ENCODE data around the gene SCN9A.
"Not testable (repeated sequence)": the region's sequence is repeated elsewhere in the genome, so short reads cannot be mapped to it uniquely, and the experiment has no call there.

Gene SCN9A

DNA sequence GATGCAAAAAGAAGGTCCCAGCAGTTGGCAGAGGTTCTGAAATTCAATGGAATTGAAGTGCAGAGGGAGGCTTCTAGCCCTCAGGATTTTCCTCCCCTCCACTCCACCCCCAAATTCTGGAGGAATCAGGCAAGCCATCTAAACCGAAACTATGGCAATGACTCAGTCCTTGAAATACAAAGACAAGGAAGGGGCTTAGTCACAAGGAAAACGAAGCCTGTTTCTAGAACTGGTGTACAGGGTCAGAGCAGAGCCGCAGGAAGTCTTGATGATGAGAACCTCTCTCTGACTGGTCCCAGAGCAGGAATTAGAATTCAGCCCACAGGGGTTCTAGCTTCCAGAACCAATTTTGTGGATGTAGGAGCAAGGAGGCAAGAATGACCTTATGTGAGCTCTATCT, 136.2 kb downstream of the SCN9A start:
- FAIRE-seq, result no peak

DNA sequence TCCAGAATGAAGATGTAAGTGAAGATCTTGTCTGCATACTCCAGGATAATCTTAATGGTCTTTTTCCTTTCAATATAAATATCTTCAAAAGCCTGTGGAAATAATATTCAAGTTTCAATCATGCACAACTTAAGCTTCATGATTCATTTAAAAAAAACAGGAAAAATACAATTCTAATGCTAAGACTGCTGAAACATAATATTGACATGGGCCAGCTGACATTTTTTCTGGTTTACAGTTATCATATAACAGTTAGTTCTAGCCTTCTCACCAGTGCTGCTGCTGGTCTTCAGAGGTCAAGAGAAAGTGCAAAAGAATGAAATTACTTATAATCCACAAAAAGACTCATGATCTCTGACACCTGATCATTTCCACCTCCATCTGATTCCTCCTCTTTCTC, 137.6 kb downstream of the SCN9A start:
- FAIRE-seq, result no peak

DNA sequence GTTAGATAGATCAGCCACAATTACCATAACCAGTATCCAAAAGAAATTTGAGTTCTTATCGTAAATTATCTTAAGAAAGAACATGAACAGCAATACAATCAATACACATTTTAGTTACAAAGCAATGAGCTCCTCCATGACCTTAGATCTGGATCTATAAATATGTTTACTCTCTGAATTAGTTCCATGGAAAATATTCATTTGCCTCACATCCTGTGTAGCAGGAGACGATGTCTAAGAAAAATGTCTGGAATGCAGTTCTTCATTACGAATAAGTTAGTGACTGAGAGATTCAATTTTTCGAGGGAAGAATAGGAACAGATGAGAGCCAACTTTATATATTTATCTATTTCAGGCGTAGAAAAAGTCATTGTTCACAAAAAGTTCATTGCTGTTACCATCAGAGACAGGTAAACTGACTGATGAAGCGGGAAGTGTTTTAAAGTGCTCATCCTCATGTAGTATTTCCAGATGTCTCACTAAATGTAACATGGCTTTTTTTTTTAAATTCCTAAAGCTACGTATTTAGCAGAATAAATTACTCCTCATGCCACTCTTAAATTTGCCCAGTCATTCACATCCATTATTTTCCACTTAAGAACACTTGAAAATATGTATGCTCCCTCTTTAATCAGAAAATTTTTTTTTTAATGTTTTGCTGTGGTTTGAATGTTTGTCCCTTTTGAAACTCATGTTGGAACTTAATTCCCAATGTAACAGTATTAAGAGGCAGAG, 141.5 kb downstream of the SCN9A start:
- no peak for FAIRE-seq

DNA sequence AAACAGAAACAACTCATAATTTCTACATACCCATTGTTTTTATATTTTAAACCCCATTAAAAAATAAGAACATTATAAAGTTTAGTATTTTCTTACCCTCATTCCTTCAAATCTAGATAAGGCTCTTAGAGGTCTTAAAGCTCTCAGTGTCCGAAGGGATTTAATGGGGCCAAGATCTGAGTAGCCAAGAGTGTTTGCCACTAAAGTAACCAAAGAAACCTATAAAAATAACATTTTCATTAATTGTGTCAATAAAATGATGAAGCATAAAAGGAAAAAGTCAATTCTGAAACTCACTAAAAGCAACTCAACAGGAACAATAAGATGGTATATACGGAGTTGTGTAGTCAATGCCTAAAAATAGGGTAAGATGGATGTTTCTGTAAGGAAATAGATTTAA, 142.5 kb downstream of the SCN9A start:
- FAIRE-seq, result no peak

DNA sequence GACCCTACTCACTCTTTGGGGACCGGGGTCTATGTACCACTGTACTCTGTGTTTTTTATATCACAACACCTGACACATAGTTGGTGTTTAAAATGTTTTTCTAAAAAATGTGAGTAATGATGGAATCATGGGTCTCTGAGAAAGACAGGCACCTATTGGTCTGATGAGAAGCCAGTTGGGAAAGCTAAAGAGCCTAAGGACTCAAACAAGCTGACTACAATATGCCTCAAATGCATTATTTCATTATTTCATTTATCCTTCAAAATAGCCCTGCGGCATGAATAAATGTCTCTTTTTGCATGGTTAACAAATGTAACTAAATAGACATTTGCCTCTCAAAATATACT, 145.0 kb downstream of the SCN9A start:
- no peak for FAIRE-seq

DNA sequence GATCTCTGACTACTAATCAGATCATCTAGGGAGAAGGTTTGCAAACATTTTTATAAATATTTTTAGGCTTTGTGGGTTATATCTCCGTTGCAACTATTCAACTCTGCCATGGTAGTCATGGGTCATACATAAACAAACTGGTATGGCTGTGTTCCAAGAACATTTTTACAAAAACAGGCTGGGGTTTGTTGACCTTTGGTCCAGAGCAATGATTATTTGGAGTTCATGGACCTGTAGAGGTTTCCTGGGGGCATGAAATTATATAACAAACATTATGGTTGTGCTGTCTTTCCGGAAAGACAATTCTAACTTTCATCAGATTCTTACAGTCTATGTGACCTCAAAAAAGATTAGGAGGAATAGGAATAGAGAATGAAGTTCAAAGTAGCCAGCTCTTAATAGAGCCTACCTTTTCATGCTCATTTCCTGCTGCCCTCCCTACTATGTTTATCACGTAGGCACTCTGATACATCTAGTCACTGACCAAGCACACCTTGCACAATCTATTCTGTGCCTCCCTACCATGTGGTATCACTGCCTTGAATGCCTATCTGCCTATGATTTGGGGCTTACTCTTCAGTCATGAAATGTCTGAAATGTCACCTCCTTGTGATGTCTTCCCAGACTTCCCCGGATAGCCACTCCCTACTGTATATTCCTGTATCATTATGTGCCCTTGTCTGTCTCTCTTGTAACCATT, 145.6 kb downstream of the SCN9A start:
- no peak for FAIRE-seq

DNA sequence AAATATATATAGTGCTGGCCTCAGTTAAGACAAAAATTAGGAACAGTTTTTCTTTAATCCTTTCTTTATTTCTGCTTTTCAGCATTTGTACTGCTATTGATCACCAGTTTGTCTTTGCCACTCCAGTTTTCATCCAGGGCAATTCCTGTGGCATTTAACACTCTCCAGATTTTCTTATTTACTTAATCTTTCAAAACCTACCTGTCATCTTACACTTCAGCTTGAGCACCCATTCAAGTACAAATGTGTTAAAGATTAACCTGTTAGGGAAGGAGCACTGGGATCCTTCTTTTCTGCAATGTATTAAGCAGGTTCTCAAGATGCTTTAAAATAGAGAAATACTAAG, 146.1 kb downstream of the SCN9A start:
- no peak for FAIRE-seq

DNA sequence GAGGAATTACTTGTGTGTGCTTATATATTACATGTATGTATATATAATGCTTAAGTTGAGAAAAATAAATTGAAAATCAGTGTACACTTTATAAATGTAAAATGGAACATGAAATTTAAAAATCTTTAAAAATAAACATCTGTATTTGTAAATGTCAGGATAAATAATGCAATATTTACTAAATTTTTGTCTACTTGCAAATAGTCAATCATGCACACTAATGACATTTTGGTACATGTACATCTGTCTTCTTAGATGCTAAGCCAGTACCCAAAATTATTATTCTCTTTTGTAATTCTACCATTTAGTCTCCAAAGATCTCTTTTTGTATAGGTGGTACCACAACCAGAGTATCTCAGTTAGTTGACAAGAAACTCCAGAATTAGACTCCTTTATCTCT, 151.5 kb downstream of the SCN9A start:
- FAIRE-seq, result no peak

DNA sequence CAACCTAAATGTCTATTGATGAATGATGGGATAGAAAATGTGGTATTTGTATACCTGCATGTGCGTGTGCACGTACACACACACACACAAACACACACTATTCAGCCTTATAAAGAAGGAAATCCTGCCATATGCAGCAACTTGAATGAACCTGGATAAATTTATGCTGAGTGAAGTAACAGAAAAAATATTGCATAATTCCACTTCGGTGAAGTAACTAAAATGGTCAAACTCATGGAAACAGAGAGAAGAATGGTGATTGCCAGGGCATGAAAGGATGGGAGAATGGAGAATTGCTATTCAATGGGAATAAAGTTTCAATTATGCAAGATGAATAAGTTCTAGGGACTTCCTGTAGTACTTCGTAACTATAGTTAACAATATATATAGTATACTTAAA, 152.4 kb downstream of the SCN9A start:
- no peak for FAIRE-seq

DNA sequence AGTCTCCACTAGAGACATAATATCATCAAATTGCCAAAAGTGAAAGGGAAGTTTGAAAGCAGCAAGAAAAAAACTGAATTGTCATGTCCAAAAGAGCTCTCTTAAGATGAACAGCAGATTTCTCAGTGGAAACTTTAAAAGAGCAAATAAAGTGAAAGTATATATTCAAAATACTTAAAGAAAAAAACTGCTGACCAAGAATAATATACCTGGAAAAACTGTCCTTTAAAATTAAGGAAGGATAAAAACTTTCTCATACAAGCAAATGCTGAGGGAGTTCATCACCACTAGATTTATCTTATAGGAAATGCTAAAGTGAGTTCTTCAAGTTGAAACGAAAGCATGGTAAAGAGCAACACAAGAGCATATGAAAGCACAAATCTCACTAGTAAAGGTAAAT, 164.7 kb downstream of the SCN9A start:
- FAIRE-seq, result no peak

DNA sequence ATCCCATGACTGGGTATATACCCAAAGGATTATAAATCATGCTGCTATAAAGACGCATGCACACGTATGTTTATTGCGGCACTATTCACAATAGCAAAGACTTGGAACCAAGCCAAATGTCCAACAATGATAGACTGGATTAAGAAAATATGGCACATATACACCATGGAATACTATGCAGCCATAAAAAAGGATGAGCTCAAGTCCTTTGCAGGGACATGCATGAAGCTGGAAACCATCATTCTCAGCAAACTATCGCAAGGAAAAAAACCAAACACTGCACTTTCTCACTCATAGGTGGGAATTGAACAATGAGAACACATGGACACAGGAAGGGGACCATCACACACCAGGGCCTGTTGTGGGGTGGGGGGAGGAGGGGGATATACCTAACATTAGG, 165.8 kb downstream of the SCN9A start:
- not testable (repeated sequence) for FAIRE-seq

DNA sequence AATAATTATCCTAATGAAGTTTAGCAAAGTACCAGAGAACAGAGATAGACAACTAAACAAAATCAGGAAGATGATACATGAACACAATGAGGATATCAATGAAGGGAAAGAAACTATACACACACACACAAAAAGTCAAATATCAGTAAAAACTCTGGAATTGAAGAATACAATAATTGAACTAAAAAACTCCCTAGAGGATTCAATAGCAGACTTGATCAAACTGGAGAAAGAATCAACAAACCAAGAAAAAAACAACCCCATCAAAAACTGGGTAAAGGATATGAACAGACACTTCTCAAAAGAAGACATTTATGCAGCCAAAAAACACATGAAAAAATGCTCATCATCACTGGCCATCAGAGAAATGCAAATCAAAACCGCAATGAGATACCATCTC, 166.4 kb downstream of the SCN9A start:
- not testable (repeated sequence) for FAIRE-seq

DNA sequence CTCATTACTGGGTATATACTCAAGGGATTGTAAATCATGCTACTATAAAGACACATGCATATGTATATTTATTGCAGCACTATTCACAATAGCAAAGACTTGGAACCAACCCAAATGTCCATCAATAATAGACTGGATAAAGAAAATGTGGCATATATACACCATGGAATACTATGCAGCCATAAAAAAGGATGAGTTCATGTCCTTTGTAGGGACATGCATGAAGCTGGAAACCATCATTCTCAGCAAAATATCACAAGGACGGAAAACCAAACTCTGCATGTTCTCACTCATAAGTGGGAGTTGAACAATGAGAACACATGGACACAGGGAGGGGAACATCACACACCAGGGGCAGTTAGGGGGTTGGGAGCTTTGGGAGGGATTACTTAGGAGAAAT, 169.6 kb downstream of the SCN9A start:
- FAIRE-seq, result not testable (repeated sequence)

DNA sequence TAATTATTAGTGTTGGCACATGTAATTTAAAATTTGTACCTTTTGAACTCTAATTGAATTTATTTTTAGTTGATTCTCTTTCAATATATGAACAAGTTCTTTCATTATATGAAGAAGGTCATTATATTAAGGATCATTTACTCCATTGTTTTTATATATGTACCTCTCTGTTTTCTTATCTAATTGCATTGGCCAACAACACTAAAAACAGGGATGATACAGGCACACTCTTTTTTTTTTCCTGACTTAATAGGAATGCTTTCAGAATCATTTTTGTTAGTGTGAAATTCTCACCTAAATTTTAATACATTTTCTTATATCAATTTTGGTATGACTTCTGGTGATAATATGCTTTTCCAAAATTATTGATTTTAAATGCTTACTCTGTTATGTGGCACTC, 173.0 kb downstream of the SCN9A start:
- no peak for FAIRE-seq

DNA sequence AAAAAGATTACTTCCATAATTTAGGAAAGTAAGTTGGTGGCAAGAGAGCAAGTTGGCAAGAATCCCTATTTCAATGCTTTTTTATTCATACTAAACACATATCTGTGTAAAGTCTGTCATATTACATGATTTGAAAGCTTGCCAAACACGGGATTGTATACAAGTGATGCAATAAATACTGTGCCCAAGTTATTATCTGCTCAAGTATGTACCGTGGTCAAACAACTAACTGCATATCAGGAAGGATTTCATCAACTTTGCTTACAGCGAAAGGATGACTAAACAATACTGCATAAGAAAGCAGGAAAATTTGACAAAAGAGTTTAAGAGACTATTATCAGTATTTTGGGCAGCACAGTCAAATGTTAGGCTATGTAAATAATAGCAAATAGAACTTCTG, 178.3 kb downstream of the SCN9A start:
- no peak for FAIRE-seq

DNA sequence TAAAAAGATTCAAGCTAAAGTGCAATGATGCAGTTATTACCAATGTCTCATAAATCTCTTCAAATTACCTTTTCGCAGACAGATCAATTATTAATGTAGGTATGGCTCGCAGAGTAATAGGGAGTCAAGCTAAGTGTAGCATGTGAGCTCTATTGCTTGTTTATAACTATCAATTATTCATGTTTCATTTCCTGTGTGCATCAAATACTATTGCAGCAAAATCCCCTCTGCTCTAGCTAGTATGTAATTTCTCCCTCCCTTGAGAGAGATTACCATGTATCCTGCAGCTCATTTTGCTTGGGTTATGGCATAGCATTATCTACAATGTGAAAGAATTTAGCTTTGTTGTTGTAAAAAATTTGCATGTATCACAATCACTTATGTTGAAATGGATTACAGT, 182.3 kb downstream of the SCN9A start:
- no peak for FAIRE-seq

DNA sequence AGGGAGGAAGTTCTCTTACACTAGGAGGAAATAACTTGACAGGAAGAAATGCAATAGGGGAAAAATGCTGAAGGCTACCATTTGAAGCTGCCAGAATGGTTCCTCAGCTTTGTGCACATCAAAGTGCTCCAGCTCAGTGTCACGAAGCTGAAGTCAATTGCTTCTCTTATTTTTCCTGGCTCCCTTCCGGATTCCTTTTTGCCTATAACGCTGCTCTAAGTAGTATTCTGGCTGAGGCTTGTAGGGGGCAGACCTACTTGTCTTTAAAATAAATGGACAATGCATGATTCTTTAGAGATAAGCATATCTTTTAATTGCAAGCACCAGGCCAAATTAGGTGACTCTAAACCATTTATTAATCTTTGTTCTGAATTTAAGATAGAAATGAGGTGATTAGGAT, 187.7 kb downstream of the SCN9A start:
- no peak for FAIRE-seq

DNA sequence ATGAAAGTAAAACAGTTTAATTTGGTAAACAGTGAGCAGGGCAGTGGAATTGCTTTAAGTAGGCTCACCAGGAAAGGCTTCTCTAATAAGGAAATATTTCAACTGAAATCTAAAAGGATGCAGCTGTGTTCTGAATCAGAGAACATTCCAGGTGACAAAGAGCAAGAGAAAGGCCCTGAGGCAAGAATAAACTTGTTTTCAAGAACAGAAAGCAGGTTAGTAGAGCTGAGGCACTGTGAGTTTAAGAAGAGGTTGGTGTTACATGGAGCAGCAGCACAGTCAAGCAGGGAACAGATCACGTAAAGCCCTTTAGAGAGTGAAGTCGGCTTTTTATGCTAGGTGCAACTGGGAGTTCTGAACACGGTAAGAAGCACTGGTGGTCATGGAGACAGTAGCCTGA, 191.0 kb downstream of the SCN9A start:
- FAIRE-seq, result no peak

DNA sequence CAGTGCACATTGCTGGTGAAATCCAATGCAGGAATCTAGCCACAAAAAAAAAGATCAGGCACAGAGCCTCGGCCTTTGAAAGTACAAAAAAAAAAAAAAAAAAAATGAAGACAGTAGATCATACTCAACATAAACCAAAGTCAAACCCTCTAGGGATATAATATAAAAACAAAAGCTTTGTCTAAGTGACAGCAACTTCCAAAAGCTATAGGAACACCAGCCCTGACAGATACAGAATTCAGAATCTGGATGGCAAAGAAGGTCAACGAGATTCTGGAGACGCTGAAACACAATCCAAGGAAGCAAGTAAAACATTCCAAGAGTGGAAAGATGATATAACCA, 194.0 kb downstream of the SCN9A start:
- no peak for FAIRE-seq

DNA sequence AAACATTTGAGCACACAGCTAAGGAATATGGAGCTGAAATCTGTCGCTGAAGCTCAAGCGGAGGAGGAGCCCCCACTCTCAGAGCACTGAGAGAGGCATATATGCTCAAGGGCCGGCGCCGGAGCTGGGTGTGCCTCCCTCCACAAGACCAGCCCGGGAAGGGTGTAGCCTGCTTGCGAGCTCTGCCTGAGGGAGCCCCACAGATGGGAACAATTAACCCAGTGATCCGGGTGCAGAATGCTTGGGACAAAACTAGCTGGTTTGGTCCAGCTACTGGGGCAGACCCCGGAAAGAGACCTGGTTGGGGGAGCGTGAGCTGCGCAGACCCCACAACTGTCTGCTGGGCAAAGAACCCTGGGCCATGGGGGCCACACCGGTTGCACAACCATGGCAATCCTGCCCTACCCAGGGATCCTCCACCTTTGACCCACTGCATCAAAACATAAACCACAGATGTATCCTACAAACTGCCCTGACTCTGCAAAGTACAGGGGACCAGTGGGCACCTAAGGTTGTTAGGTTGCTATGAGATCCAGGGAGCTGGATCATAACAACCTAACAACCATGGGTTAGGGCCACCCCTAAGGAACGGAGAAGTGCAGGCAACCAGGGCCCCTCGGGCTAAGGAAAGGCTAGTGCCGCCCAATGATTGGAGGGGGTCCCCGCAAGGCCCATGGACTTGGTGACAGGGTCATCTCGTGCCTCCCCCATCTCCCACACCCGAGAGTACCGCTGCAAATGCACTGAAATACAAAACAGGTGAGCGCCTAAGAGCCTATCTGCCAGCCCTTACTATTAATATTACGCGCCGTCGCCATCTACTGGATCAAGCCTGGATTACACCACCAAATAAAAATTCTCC, 194.6 kb downstream of the SCN9A start:
- no peak for FAIRE-seq

DNA sequence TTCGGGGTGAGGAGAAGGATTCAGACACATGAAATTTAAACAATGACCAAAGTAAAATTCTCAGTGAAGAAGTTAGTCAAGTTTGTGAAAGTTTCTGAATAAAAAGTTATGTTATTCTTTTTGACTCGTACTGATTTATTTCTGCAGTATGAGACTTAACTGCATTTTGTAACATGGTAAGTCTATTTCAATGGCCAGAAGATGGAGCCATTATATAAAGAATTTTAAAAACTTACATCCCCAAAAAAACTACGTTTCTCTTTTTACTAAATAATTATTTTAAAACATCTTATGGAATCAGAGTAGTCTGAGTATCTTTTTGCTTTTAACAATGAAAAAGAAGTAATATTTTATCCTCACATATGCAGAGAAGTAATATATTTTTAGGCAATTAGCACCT, 196.5 kb downstream of the SCN9A start:
- peak; percentile 13 for FAIRE-seq

DNA sequence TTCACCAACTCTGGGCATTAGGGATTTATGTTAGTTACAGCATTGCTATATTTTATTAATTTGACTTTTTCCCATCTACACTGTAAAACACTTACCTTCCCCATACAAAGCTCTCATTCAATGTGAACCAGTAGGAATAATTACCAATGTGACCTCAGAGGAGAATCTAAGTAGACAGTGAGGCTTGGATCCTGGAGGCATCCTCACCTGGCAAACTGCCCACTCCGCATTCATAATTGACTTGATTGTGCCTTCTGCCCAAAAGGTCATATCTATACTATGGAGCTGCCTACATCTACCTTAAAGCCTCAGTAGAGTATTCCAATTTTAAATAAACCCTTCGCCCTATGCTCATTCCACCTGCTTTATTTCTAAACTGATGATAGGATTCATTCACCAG, 202.5 kb downstream of the SCN9A start:
- FAIRE-seq, result no peak

DNA sequence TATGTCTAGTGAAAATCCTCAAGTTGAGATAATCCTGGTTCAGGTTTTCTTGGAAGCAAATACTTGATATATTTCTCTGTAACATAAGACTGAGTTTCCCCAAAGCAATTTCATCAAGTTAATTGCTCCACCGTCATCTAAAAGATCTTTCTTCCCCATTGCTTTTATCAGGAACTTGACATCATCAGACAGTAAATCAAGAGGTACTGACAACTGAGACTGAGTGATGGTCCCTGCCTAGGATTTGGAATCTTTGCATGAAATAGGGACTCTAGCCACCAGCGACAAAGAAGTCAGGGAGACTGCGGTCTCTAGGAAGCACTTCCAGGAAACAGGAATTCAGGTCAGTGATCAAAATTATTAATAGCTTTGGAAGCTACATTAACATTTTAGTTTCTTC, 204.5 kb downstream of the SCN9A start:
- no peak for FAIRE-seq

DNA sequence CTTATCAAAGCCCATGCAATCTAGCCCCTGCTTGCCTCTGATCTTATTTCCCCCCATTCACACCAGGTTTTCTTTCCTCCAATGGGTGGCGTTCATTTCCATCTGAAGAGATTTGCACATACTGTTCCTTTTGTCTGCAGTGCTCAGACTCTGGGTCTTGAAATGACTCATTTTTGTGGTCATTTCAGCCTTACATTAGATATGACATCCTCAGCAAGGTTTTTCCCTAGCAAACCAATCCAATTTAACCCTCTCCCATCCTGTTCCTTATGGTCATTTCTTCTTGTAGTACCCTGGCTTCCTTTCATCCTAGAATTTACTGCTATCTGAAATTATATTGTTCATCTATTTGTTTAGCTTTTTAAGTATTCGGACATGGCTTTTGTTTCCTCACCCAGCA, 205.4 kb downstream of the SCN9A start:
- FAIRE-seq, result no peak

All from islet of Langerhans (tissue), 1 donor.